Pons (tissue), 1 donor: Measurements from ENCODE around the gene CCT6B.
"Not testable (repeated sequence)": the region's sequence is repeated elsewhere in the genome, so short reads cannot be mapped to it uniquely, and the experiment has no call there.

Experiments
- DNase-seq: peaks from one replicate; pipeline ENCODE4 v3.0.0-alpha.2; 2016; ENCODE audit warnings: low spot score

Gene CCT6B, protein sequence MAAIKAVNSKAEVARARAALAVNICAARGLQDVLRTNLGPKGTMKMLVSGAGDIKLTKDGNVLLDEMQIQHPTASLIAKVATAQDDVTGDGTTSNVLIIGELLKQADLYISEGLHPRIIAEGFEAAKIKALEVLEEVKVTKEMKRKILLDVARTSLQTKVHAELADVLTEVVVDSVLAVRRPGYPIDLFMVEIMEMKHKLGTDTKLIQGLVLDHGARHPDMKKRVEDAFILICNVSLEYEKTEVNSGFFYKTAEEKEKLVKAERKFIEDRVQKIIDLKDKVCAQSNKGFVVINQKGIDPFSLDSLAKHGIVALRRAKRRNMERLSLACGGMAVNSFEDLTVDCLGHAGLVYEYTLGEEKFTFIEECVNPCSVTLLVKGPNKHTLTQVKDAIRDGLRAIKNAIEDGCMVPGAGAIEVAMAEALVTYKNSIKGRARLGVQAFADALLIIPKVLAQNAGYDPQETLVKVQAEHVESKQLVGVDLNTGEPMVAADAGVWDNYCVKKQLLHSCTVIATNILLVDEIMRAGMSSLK

DNA sequence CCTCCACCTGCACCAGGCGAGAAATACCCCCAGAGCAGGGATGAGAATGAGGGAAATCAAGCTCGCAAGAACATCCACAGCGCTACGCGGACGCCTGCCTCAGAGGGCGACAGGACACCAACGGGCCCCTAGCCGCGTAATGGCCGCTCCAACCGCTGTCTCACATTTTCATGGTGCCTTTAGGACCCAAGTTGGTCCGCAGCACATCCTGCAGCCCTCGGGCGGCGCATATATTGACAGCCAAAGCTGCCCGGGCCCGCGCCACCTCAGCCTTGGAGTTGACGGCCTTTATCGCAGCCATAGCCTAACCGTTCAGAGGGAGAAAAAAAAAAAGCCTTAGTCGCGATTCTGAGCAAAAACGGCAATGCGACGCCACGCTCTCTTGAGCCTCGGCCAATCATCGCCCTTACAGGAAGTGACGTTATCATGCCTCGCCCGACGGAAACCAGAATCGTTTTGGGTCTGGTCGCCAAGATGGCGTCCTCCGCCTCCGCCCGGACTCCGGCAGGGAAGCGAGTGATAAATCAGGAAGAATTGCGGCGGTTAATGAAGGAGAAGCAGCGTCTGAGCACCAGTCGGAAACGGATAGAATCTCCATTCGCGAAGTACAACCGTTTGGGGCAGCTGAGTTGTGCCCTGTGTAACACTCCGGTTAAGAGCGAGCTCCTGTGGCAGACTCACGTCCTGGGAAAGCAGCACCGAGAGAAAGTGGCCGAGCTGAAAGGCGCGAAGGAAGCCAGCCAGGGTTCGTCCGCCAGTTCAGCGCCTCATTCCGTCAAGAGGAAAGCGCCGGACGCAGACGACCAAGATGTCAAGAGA lies at the start of gene CCT6B, which contains the start of gene ZNF830:
Gene CCT6B (minus strand): TSS at position 368 of the 819 bp plus-strand sequence. CDS start 67 bp downstream, at position 301.
Gene ZNF830 (plus strand): TSS at position 448 of the 819 bp plus-strand sequence. CDS start 27 bp downstream, at position 475.
- DNase-seq = peak; percentile 95

DNA sequence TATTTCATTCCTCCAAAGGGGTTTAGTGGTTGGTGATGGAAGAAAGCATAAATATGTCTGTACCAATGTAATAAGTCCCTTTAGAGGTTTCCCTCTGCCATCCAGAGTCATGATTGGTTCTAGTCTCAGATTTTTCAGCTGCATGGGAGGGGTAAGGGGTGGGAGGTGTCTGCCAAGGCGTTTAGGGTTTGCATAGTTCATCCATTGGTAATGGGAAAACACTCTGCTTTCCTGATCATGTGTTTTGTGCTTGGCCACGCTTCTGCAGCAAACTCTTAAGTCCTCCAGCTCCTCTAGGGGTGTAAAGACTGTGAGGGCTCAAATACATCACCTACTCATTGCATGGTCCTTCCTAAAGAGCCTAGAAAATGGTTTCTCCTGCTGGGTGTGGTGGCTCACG lies 48.8 kb upstream of the CCT6B start:
- no peak for DNase-seq

DNA sequence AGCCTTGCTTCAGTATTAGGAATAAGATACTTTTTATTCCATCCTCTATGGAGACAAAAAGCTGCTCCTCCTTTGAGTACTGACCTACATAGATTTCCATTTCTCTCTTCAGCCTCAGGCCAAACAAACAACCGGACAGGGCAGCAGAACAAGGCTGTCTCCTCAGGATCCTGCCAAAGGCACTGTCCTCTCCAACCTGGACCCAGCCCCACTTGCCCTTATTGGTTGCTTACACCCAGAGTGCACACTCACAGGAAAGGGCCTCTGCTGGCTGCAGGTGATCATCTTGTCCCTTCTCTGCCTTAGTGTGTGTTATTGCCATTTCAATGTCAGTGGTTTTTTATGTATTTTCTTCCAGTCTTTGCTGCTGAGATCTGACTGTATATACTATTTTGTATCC lies 45.7 kb upstream of the CCT6B start:
- DNase-seq = no peak

DNA sequence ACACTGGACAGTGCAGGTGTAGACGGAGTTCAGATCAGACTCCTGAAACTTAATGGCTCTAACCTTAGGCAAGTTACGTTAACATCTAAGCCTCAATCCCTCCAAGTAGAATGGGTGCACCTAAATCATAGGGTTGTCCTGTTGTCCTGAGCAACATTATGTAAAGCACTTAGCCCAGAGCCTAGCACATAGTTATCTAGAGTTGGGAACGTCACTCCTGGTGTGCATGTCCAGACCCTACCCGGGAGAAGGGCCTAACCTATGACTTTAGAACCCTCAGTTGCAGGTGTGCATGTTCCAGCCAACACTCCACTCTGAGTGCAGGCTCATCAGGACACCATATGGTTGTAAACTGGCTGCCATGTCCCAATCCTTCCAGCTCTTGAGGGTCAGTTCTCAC lies 45.1 kb upstream of the CCT6B start:
- DNase-seq = no peak

DNA sequence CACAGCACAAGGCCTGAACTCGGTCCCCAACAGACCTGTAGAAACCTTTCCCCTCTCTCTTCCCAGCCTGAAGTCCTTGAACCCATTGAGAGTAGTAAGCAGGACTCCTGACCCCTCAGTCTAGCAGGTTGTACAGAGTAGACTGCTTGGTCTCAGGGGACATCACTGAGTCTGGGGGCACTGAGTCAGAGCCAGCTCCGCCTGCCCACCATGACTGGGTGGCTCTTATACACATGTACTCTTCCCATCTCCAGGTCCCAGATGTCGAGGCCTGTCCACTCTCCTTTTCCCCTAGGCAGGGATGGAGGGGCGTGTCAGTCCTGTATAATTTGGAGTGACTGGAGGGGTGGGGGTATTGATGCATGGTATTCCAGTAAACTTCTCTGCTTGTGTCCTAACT lies 42.5 kb upstream of the CCT6B start:
- no peak for DNase-seq

DNA sequence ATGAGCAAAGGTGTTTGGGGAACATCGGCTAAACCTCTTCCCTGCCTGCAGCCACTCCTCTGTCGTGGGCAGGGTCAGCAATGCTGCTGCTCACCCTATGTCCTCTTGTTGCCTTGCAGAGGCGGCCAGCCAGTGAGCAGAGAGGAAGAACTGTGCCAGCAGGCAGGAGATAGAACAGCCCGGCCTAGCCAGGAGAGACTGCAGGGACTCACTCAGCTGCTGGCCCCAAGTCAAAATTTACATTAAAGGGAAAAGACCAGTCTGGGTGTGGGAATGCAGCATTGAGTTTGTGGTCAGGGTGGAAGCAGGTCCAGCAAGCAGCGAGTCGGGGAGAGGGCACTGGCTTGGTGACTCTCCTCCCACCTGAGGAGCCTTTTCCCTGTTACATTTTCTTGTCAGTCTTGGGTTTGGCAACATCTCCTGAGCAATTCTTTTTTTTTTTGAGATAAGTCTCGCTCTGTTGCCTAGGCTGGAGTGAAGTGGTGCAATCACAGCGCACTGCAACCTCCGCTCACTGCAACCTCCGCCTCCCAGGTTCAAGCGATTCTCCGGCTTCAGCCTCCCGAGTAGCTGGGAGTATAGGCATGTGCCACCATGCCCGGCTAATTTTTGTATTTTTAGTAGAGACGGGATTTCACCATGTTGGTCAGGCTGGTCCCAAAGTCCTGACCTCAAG lies 41.8 kb upstream of the CCT6B start:
- no peak for DNase-seq

DNA sequence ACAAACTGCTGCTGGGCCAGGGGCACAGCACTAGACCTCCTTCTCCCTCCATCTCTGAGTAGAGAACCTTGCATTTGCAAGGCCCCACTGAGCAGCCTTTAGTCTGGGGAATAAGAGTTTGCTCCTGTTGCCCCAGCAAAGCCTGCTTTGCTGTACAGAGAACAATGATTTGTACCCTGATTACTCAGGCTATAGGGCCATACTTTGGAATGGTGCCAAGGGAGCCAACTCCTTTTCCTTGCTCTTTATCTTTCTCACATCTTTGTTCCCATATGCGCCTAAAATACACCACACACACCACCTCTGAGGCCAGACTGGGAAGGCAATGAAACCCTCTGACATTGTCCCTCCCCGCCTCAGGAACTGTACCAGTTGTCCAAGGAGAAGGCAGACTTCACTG lies 40.3 kb upstream of the CCT6B start:
- DNase-seq = no peak

DNA sequence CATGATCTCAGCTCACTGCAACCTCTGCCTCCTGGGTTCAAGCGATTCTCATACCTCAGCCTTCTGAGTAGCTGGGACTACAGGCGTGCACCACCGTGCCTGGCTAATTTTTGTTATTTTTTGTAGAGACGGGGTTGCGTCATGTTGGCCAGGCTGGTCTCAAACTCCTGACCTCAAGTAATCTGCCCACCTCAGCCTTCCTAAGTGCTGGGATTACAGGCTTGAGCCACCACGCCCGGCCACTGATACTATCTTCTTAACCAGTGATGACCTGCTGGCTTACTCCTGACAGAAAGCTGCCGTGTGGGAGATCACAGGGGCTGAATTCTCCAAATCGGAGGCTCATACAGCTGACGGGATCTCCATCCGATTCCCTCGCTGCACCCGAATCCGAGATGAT lies 39.7 kb upstream of the CCT6B start:
- not testable (repeated sequence) for DNase-seq

DNA sequence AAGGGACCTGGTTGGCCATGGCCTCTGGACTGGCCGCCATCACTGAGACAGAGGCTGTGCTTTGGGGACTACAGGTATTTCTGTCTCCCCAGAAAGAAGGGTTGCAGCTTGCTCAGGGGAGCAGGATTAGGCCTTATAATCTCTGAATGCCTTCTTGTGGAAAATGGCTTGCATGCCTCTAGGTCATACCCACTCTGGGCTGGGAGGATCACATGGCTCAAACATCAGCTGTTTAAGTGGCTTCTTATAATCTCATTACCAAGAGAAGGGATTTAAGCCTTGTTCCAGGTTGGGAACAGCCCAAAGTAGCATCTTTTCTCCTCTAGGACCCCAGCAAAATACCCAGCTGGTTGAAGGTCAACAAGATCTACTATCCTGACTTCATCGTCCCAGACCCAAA lies 38.2 kb upstream of the CCT6B start:
- no peak for DNase-seq

DNA sequence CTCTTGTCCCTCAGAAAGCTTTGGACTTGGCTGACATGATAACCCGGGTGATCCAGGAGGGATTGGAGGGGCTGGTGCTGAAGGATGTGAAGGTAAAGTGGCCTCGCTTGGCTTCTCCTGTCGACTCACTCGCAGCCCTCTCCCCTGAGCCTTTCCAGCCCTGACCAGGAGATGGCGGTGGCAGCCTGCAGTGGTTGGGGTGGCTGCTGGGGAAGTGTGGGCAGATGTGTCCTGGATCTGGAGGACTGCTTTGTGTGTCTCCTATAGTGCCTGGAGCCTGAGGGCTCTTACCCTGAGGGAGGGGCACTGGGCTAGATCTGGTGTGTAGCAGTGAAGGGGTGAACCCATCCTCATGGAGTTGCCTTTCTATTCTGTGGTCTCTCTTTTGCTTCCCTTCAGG lies 36.9 kb upstream of the CCT6B start:
- DNase-seq = peak; percentile 90

DNA sequence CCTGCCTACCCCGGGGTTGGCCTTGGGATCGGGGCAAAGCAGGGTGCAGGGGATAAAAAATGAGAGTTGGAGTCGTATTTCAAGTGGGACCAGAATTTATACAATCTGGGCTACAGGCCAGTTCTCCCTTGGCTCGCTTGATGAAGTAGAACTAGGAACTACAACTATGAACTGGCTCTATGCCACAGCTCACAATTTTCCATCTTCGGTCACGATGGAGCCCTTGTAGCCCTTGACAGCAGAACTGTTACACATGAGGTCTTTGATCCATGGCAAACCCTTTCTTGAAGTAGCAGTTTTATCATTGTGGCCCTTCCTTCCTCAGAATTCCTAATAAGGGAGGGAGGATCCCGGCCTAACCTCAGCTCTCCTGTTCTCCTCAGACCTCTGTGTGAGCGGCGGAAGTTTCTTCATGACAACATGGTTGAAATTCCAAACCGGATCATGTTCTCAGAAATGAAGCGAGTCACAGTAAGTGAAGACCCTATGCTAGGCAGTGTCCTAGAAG lies 36.1 kb upstream of the CCT6B start:
- no peak for DNase-seq

DNA sequence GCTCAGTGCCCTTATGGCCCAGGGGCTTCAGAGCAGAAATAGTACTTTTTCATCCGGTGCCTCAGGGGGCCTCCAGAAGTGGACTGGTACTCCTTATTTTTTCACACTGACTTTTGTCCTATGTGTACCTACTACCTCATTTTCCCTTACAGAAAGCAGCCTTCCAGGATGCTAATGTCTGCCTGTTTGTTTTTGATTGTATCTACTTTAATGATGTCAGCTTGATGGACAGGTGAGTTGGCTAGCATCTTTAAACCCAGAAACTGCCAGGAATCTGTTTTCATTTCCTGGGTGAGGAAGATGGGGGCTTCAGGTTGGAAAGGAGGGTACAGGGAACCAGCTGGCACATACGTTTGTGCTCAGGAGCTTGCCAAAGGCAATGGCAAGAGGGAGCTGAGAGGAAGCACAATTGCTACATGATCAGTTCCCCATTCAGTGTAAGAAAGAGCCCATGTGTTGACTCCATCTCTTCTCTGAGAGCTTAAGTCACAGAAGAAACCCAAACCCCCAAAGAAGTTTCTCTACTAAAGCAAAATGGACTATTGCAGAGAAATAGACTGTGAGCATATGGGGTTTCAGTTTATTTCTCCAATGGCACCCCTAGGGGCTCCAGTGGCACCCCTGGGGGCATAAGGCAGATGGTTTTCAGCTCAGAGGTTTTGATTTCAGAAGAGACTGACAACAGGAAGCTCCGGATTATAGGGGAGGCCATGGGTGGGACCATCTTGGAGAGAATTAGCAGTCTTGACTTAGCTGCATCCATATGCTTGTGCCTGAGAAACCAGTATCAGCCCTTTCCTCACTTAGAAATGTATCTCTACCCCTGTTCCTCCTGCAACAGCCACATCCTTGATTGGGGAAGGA lies 35.4 kb upstream of the CCT6B start:
- no peak for DNase-seq

DNA sequence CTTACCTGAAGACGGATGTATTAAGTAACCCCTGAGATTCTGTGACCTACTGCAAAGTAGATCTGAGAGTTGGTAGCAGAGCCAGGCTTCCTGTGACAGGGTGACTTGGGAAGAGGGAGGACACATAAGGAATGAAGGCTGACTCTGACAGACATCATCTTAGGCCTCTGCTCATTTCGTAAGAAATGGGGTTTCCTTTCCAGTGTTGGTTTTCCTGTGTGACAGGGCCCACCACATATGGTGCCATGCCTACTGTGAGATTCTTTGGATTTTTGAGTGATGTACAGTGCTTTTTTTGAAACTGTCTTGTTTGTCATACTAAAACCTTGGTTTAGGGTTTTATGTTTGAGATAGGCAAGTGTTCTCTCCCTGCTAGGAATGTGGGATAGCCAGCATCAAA lies 31.8 kb upstream of the CCT6B start:
- no peak for DNase-seq

DNA sequence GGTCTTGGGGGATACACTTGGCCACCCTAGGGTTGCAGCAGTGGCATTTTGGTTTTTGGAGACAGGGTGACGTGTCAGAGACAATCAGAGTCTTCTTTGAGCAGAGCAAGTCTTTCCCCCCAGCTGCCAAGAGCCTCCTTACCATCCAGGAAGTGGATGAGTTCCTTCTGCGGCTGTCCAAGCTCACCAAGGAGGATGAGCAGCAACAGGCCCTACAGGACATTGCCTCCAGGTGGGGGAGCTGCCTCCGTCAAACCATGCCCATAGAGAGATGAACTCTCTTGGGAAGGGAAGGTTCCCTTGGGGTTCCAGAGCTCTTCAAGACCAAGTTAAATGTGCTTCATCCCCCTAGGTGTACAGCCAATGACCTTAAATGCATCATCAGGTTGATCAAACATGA lies 30.3 kb upstream of the CCT6B start:
- no peak for DNase-seq

DNA sequence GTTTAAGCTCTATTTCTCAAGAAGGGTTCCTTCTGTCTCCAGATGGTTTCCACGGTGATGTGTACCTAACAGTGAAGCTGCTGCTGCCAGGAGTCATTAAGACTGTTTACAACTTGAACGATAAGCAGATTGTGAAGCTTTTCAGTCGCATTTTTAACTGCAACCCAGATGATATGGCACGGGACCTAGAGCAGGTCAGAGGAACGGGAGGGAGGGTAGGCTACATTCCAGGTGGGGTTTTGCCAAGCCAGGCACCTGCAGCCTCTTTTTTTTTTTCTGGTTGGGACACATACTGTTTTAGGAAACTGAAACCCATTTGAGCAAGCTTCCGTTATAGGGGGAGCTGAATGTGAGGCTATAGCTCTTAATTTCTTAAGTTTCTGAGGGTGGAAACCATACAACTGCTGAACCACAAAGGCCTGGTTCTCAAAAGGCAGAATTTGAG lies 29.7 kb upstream of the CCT6B start:
- DNase-seq = no peak

DNA sequence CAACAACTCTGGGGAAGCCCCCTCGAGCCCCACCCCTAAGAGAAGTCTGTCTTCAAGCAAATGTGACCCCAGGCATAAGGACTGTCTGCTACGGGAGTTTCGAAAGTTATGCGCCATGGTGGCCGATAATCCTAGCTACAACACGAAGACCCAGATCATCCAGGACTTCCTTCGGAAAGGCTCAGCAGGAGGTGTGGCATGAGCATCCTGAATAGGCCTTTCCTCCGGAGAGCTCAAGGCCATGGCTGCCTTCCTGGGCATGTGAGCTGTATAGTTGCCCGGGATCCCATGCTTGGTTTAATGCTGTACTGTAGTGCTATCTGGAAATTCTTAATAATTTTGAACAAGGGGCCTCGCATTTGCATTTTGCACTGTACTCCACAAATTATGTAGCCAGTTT lies 28.2 kb upstream of the CCT6B start:
- DNase-seq = no peak

DNA sequence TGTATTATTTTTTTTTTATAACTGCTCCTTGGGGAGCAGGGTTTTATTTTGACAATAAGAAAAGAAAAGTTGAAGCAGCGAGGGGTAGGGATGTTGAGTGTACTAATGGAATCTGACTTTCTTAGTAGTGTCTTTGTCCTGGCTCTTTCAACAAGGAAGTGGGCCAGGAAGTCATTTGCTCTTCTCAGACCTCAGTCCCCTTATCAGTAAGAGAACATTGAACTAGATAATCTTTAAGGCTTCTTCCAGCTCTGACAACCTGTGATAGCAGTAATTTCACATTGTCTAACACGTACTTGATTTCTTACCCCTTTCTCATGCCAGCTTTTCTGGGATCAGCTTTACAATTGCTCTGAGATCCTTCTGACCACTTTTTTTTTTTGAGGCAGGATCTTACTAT lies 27.4 kb upstream of the CCT6B start:
- DNase-seq = no peak

DNA sequence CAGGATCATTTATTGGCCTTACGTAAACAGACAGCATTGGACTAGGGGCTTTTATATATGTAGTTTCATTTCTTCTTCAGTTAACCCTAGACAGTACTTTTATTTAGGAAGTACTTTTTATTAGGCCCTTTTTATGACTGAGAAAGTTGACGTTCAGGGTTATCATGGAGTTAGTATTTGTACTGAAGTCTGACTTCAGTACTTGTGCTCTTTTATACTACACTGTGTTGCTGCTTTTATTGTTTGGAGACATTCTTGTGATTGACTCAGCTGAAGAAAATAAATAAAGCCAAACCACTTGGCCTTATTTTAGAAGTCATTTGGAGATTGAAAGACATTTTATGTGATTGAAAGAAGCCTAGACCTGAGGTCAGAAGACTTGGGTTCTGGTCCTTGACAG lies 26.0 kb upstream of the CCT6B start:
- no peak for DNase-seq

DNA sequence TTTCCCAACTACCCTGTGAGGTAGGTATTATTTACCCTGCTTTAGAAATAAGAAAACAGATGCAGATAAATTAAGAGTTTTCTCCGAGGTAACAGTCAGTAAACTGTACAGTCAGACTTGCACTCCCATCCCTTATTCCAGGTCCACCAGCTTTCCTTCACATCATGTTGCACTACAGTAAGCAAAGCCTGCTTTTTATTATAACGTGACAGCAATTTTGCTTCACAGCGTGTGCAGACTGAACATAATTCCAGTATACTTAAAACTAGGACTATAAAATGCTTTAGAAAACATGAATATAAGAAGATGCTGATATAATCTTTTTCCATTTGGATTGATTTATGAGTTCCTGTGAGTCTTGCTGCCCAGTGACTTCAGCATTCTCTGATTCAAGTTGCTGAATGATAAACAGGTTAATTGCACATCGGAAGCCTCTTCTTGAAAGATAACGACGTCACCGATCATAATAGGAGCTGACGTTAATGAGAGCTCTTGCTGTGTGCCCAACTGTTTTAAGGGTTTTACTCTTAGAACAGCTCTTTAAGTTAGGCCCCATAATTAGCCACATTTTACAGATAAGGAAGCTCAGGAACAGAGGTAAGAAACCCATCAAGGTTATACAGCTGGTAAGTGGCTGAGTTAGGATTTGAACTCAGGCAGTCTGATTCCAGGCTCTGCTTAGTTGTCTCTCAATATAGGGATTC lies 20.4 kb upstream of the CCT6B start:
- no peak for DNase-seq
